GM23338 (cell line): ENCODE measurements around the gene SCYGR6. TPM values are rescaled to one million over a fixed set of nuclear protein-coding genes. Genes with fewer than 3 reads are reported as not detected.
A peak's percentile ranks its signal among the peaks of the same experiment; 100 is the strongest.

Experiments
- ATAC-seq: fragments of 200-7000 bp; cut with Tn5 transposase; 3 replicates; pipeline ENCODE4 v1.9.1; 2020
- DNase-seq: peaks from one replicate; pipeline ENCODE4 v3.0.0-alpha.2; 2015; ENCODE audit warnings: low spot score
- H2AFZ ChIP-seq: fragments of 200-600 bp; sonication (generic); 2 replicates; pipeline ENCODE4 v1.8.0; 2016; ENCODE audit warnings: antibody characterized with exemption, mild to moderate bottlenecking, moderate library complexity
- H3F3A ChIP-seq: fragments of 200-600 bp; sonication (generic); replicated peaks from 2 replicates; pipeline ENCODE4 v1.8.0; 2017; ENCODE audit warnings: antibody characterized with exemption, mixed run types, low read depth
- H3K27ac ChIP-seq: fragments of 200-600 bp; sonication (generic); 2 replicates; pipeline ENCODE4 v1.6.1; 2016; ENCODE audit warnings: low read depth
- H3K27me3 ChIP-seq: fragments of 200-600 bp; sonication (generic); 2 replicates; pipeline ENCODE4 v1.8.0; 2016; ENCODE audit warnings: mild to moderate bottlenecking, mixed run types, moderate library complexity; ENCODE audit not compliant: insufficient read depth
- H3K36me3 ChIP-seq: fragments of 200-600 bp; sonication (generic); 2 replicates; pipeline ENCODE4 v1.8.0; 2016; ENCODE audit warnings: mild to moderate bottlenecking; ENCODE audit not compliant: insufficient read depth
- H3K4me1 ChIP-seq: fragments of 200-600 bp; sonication (generic); 2 replicates; pipeline ENCODE4 v1.8.0; 2016; ENCODE audit warnings: mild to moderate bottlenecking, moderate library complexity; ENCODE audit not compliant: insufficient read depth
- H3K4me2 ChIP-seq: fragments of 200-600 bp; sonication (generic); 2 replicates; pipeline ENCODE4 v1.7.1; 2017; ENCODE audit warnings: mixed run types
- H3K4me3 ChIP-seq: fragments of 200-600 bp; sonication (generic); 2 replicates; pipeline ENCODE4 v1.6.1; 2016; ENCODE audit warnings: mixed run types
- H3K79me2 ChIP-seq: fragments of 200-600 bp; sonication (generic); replicated peaks from 2 replicates; pipeline ENCODE4 v1.8.0; 2017; ENCODE audit warnings: mild to moderate bottlenecking; ENCODE audit not compliant: insufficient read depth
- H3K9me2 ChIP-seq: fragments of 200-600 bp; sonication (generic); 2 replicates; pipeline ENCODE4 v1.8.0; 2017; ENCODE audit not compliant: insufficient read depth
- H4K20me1 ChIP-seq: fragments of 200-600 bp; sonication (generic); replicated peaks from 2 replicates; pipeline ENCODE4 v1.8.0; 2017; ENCODE audit warnings: mild to moderate bottlenecking; ENCODE audit not compliant: insufficient read depth
- H3K27ac Mint-ChIP-seq: 2 replicates; pipeline ENCODE4 v1.8.0; 2020; ENCODE audit warnings: inconsistent platforms, mild to moderate bottlenecking, moderate library complexity, mixed read lengths
- H3K27me3 Mint-ChIP-seq: 3 replicates; pipeline ENCODE4 v1.8.0; 2022; ENCODE audit warnings: low read depth, mild to moderate bottlenecking, moderate library complexity, mixed read lengths, inconsistent platforms; ENCODE audit not compliant: insufficient read depth, poor library complexity
- H3K36me3 Mint-ChIP-seq: 3 replicates; pipeline ENCODE4 v1.8.0; 2021; ENCODE audit warnings: low read depth, mild to moderate bottlenecking, inconsistent platforms, moderate library complexity, mixed read lengths
- H3K4me1 Mint-ChIP-seq: 3 replicates; pipeline ENCODE4 v1.8.0; 2020; ENCODE audit warnings: mild to moderate bottlenecking, inconsistent platforms, mixed read lengths
- H3K4me3 Mint-ChIP-seq: 3 replicates; pipeline ENCODE4 v1.8.0; 2021; ENCODE audit warnings: moderate library complexity, mild to moderate bottlenecking, inconsistent platforms, mixed read lengths
- H3K9me3 Mint-ChIP-seq: 3 replicates; pipeline ENCODE4 v1.8.0; 2020; ENCODE audit warnings: moderate library complexity, mild to moderate bottlenecking, inconsistent platforms, mixed read lengths
- CREB1 ChIP-seq: fragments of 250-450 bp; sonication (Bioruptor Pico); IDR thresholded peaks from 2 replicates; pipeline ENCODE4 v1.5.0; 2020; ENCODE audit warnings: low read depth, mild to moderate bottlenecking, moderate library complexity
- CTCF ChIP-seq, 2 experiments: fragments of 200-600 bp in 1 of 2; sonication (generic) in 1 of 2; conservative IDR thresholded peaks; 2 replicates each; pipeline versions ENCODE4 v1.5.1 to v1.6.1; 2016 to 2017; ENCODE audit warnings: antibody characterized with exemption in 2 of 2, low read depth in 2 of 2, mild to moderate bottlenecking in 2 of 2, moderate library complexity in 1 of 2
- ETS1 ChIP-seq: IDR thresholded peaks from 2 replicates; pipeline ENCODE4 v1.6.1; 2016; ENCODE audit warnings: antibody characterized with exemption
- EZH2 ChIP-seq: fragments of 200-600 bp; sonication (generic); IDR thresholded peaks from one replicate; pipeline ENCODE4 v1.8.0; 2017; ENCODE audit warnings: antibody characterized with exemption, mild to moderate bottlenecking, low read depth; ENCODE audit not compliant: unreplicated experiment
- EZH2phosphoT487 ChIP-seq: fragments of 200-600 bp; sonication (generic); IDR thresholded peaks from one replicate; pipeline ENCODE4 v1.8.1; 2018; ENCODE audit warnings: antibody characterized with exemption; ENCODE audit not compliant: unreplicated experiment
- JUNB ChIP-seq: IDR thresholded peaks from one replicate; pipeline ENCODE4 v1.6.1; 2016; ENCODE audit warnings: antibody characterized with exemption; ENCODE audit not compliant: unreplicated experiment
- NANOG ChIP-seq: IDR thresholded peaks from 2 replicates; pipeline ENCODE4 v1.6.1; 2016; ENCODE audit warnings: antibody characterized with exemption, borderline replicate concordance
- POLR2AphosphoS5 ChIP-seq: IDR thresholded peaks from 2 replicates; pipeline ENCODE4 v1.6.1; 2016; ENCODE audit warnings: antibody characterized with exemption, low read depth
- REST ChIP-seq: IDR thresholded peaks from one replicate; pipeline ENCODE4 v1.6.1; 2018; ENCODE audit warnings: antibody characterized with exemption; ENCODE audit not compliant: unreplicated experiment
- STAT1 ChIP-seq: IDR thresholded peaks from one replicate; pipeline ENCODE4 v1.6.1; 2016; ENCODE audit warnings: antibody characterized with exemption; ENCODE audit not compliant: unreplicated experiment
- ZNF114 ChIP-seq: fragments of 250-450 bp; sonication (Bioruptor Pico); IDR thresholded peaks from 2 replicates; pipeline ENCODE4 v1.5.0; 2020; ENCODE audit warnings: mild to moderate bottlenecking, moderate library complexity
- ZNF331 ChIP-seq: fragments of 250-450 bp; sonication (Bioruptor Pico); IDR thresholded peaks from 2 replicates; pipeline ENCODE4 v1.5.0; 2020; ENCODE audit warnings: low read depth, mild to moderate bottlenecking, moderate library complexity
- ZNF462 ChIP-seq: fragments of 250-450 bp; sonication (Bioruptor Pico); IDR thresholded peaks from 2 replicates; pipeline ENCODE4 v1.5.0; 2020; ENCODE audit warnings: mild to moderate bottlenecking, moderate library complexity
- polyA plus RNA-seq: library from polyadenylated mRNA; unstranded; fragments of >200 nt; fragmentation: Nextera tagmentation; extraction: Ambion mirVana; gene quantifications from 2 replicates; pipeline ENCODE4 v1.2.1, GENCODE V29; 2016
- total RNA-seq: library from RNA; depleted of rRNA; stranded (reverse); fragments of >200 nt; shearing (Covaris generic); gene quantifications from 2 replicates; pipeline ENCODE4 v1.2.3, GENCODE V29; 2014

Gene SCYGR6
- total and polyA plus RNA-seq, 2 experiments from 2014 or later = not detected

GRCh38 chr2:227765788-227766372, 41.3 kb upstream of the SCYGR6 start:
- no peak overlapping the region for H3K27ac Mint-ChIP-seq
- Histone ChIP-seq H3K4me2 (no peak overlapping the region), H2AFZ (no peak overlapping the region)

More at GRCh38 chr2:227765788-227766372, 41.3 kb upstream of the SCYGR6 start:
- H3K4me3 Mint-ChIP-seq = no peak overlapping the region
- Histone ChIP-seq H3K79me2 (no peaks in the 10 kb centered on the region), H3K4me3 (no peak overlapping the region), H3K36me3 (no peaks in the 10 kb centered on the region), H3K27ac (no peak overlapping the region), H3K27me3 (no peaks in the 10 kb centered on the region), H3F3A (no peaks in the 10 kb centered on the region), H3K9me2 (no peaks in the 10 kb centered on the region), H3K4me1 (no peaks in the 10 kb centered on the region), H4K20me1 (no peaks in the 10 kb centered on the region)
- H3K9me3 Mint-ChIP-seq = no peaks in the 10 kb centered on the region
- TF ChIP-seq CTCF (conservative IDR thresholded peaks at IDR 0.05; ENCODE audit: low read depth in 2 of 2) (no peak), EZH2phosphoT487 (no peak), ZNF114 (no peak), ZNF331 (CRISPR knock-in tag) (no peak), REST (no peak), EZH2 (no peak), ETS1 (no peak), CREB1 (CRISPR knock-in tag) (no peak), POLR2AphosphoS5 (no peak), JUNB (no peak), NANOG (no peak), ZNF462 (CRISPR knock-in tag) (no peak), STAT1 (no peak)
- no peak for DNase-seq
- peak; percentile 30 for ATAC-seq
- H3K36me3 Mint-ChIP-seq = no peaks in the 10 kb centered on the region
- peaks cover 4% of the 10 kb centered on the region; the same call in 2 of the 3 replicates for H3K4me1 Mint-ChIP-seq
- peaks cover 9% of the 10 kb centered on the region for H3K27me3 Mint-ChIP-seq
